DND-41 (cell line): Measurements from ENCODE around the gene ATP8A2.

Source experiments
- EZH2 ChIP-seq: IDR thresholded peaks from 3 replicates; pipeline ENCODE4 v1.6.1; 2012; ENCODE audit warnings: borderline replicate concordance, low read depth, mild to moderate bottlenecking, moderate library complexity, low read length, inconsistent platforms; ENCODE audit not compliant: severe bottlenecking
- TF ChIP-seq, protein P1 (sequence below): IDR thresholded peaks from 2 replicates; pipeline ENCODE4 v1.5.1; 2012; ENCODE audit warnings: borderline replicate concordance, low read length, moderate library complexity, mild to moderate bottlenecking; ENCODE audit not compliant: poor library complexity, severe bottlenecking; ENCODE audit errors: extremely low read depth

DNA sequence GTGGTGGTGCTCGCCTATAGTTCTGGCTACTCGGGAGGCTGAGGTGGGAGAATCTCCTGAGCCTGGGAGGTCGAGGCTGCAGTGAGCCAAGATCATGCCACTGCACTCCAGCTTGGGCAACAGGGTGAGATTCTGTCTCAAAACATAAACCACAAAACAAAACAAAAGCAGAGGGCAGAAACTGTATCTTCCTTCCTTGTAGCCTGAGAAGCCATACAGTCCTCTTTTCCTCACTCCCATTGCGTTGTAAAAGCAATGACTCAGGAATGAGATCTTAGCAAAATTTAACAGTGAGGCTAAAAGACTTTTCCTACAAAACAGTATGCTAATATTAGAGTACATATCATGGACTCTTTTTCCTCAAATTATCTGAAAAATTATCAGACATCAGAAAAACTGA is 549.2 kb downstream of the ATP8A2 start:
- TF ChIP-seq, protein P1, sequence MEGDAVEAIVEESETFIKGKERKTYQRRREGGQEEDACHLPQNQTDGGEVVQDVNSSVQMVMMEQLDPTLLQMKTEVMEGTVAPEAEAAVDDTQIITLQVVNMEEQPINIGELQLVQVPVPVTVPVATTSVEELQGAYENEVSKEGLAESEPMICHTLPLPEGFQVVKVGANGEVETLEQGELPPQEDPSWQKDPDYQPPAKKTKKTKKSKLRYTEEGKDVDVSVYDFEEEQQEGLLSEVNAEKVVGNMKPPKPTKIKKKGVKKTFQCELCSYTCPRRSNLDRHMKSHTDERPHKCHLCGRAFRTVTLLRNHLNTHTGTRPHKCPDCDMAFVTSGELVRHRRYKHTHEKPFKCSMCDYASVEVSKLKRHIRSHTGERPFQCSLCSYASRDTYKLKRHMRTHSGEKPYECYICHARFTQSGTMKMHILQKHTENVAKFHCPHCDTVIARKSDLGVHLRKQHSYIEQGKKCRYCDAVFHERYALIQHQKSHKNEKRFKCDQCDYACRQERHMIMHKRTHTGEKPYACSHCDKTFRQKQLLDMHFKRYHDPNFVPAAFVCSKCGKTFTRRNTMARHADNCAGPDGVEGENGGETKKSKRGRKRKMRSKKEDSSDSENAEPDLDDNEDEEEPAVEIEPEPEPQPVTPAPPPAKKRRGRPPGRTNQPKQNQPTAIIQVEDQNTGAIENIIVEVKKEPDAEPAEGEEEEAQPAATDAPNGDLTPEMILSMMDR, result no peak
- no peak for TF ChIP-seq EZH2
